ENCODE data around the gene ASPDH. TPM values are rescaled to one million over a fixed set of nuclear protein-coding genes. Genes with fewer than 3 reads are reported as not detected.
"Not testable (repeated sequence)": the region's sequence is repeated elsewhere in the genome, so short reads cannot be mapped to it uniquely, and the experiment has no call there.

Gene ASPDH
- total and polyA plus RNA-seq, 8 donors: 0.74 to 2.6 (median 1.3) TPM; not detected in 2

DNA sequence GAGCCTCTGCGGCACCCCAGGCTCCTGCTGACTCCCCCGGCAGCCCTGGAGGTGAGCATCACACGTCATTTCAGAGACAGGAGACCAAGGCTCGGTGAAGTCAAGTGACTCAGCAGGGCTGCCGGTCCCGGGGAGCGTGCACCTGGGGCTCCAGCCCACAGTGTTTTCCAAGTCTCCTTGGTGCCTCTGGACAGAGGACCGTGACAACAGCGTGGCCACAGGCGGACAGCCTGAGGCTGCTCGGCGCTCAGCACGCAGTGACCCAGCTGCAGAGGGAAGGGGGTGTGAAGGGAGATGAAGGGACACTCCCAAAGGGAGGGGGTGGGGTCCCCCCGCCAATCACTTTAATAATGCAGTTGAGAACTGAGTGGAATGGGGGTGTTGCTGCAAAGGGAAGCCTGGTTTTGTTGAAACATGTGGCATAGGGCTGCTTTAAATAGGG is 17.5 kb upstream of the ASPDH start:
- ATAC-seq (no peak), DNase-seq (no peak)
- Histone ChIP-seq H3K36me3 (no peaks in the 10 kb centered on the region), H3K27ac (no peak overlapping the region), H3K27me3 (peaks cover 0 to 56% of the 10 kb centered on the region in 2 donors), H3K4me3 (no peak overlapping the region), H3K4me1 (no peaks in the 10 kb centered on the region), H3K9me3 (peaks cover 0 to 15% of the 10 kb centered on the region in 2 donors)
- intact Hi-C loops (cut with DNase I): no loop called here
- no peak for TF ChIP-seq CTCF (IDR thresholded peaks at IDR 0.05)

DNA sequence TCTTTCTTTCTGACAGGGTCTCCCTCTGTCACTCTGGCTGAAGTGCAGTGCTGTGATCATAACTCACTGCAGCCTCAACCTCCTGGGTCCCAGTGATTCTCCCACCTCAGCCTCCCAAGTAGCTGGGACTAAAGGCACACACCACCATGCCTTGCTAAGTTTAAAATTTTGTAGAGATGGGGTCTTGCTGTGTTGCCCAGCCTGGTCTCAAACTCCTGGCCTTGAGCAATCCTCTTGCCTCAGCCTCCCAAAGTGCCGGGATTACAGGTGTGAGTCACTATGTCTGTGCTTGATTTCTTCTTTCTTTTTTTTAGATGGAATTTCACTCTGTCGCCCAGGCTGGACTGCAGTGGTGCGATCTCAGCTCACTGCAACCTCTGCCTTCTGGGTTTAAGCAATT is 14.3 kb upstream of the ASPDH start:
- DNase-seq; intact Hi-C loops (cut with DNase I); H3K36me3 ChIP-seq; H3K27ac ChIP-seq; H3K4me1 ChIP-seq; H3K9me3 ChIP-seq; ATAC-seq; H3K4me3 ChIP-seq: not testable (repeated sequence)
- peaks cover 0 to 59% of the 10 kb centered on the region in 2 donors for H3K27me3 ChIP-seq

GRCh38 chr19:50522881-50523280 is 9.2 kb upstream of the ASPDH start:
- TF ChIP-seq CTCF (IDR thresholded peaks at IDR 0.05): no peak
- Histone ChIP-seq H3K27ac (no peak overlapping the region), H3K4me1 (no peaks in the 10 kb centered on the region), H3K27me3 (peaks cover 0 to 28% of the 10 kb centered on the region in 2 donors), H3K9me3 (no peaks in the 10 kb centered on the region), H3K36me3 (no peaks in the 10 kb centered on the region), H3K4me3 (no peak overlapping the region)
- intact Hi-C loops (cut with DNase I): no loop called here
- DNase-seq (peak in 1 of 4 donors; percentile 56), ATAC-seq (no peak)

- DNase-seq (peak in 1 of 4 donors; percentile 35), ATAC-seq (no peak)
- intact Hi-C loops (cut with DNase I): no loop called here
- Histone ChIP-seq H3K36me3 (no peaks in the 10 kb centered on the region), H3K4me3 (no peak overlapping the region), H3K27me3 (peaks cover 0 to 30% of the 10 kb centered on the region in 2 donors), H3K27ac (no peak overlapping the region), H3K9me3 (no peaks in the 10 kb centered on the region), H3K4me1 (no peaks in the 10 kb centered on the region)
- TF ChIP-seq CTCF (IDR thresholded peaks at IDR 0.05): no peak
Measured at GRCh38 chr19:50520822-50521465, 7.2 kb upstream of the ASPDH start.

DNA sequence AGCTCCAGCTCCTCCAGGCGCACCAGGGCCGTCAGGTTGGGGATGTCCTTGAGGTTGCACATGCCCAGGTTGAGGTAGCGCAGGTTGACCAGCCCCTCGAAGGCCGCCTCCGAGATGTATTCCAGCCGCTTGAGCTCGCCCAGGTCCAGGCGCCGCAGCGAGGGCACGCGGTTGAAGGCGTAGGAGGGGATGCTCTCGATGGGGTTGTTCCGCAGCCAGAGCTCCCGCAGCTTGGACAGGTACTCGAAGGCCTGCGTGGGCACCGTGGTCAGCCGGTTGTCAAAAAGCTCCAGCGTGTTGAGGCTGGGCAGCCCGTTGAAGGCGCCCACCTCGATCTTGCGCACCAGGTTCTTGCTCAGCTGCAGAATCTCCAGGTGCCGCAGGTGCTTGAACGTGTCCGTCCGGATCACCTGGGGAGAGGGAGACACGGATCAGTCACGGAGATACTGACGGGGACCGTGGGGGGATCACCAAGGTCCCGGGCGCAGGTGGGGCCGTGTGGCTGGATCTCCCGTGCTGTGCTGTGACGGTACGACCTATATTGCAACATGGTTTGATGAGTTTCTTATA is 5.4 kb upstream of the ASPDH start:
- no peak for TF ChIP-seq CTCF (IDR thresholded peaks at IDR 0.05)
- intact Hi-C loops (cut with DNase I): no loop called here

More for the DNA sequence above, 5.4 kb upstream of the ASPDH start:
- peak in 2 of 4 donors; percentile 26 to 68 for DNase-seq
- Histone ChIP-seq H3K4me1 (no peaks in the 10 kb centered on the region), H3K4me3 (no peak overlapping the region), H3K36me3 (no peaks in the 10 kb centered on the region), H3K9me3 (no peaks in the 10 kb centered on the region), H3K27ac (no peak overlapping the region), H3K27me3 (peaks cover 0 to 47% of the 10 kb centered on the region in 2 donors)
- no peak for ATAC-seq
